HepG2 (cell line): ENCODE measurements around the gene CACNA1H. TPM values are rescaled to one million over a fixed set of nuclear protein-coding genes. Genes with fewer than 3 reads are reported as not detected.
"Not testable (repeated sequence)": the region's sequence is repeated elsewhere in the genome, so short reads cannot be mapped to it uniquely, and the experiment has no call there.

Experiments
- ATAC-seq: fragments of 200-7000 bp; cut with Tn5 transposase; 3 replicates; pipeline ENCODE4 v1.9.1; 2020; ENCODE audit warnings: mild to moderate bottlenecking, moderate library complexity
- BruUV-seq: library from RNA; stranded (reverse); fragments of 400-500 nt; replicated peaks from 2 replicates; lab custom pipeline; 2021; lab: Mats Ljungman, UMichigan
- CTCF ChIA-PET: fragments of 300-600 bp; formaldehyde crosslinking; extraction: SDS; loops from one replicate; lab custom pipeline; 2021; ENCODE audit warnings: low total read pairs, inconsistent platforms, low intra/inter-chr PET ratio; lab: Yijun Ruan, JAX
- POLR2A ChIA-PET: fragments of 350-600 bp; sonication (Branson Sonifier 250); formaldehyde crosslinking; loops from one replicate; lab custom pipeline; 2020; ENCODE audit warnings: antibody characterized with exemption, inconsistent platforms; lab: Yijun Ruan, JAX
- DNase-seq: peaks from one replicate; pipeline ENCODE4 v3.0.0-alpha.2; 2015; ENCODE audit warnings: low spot score
- FAIRE-seq: peaks from 3 replicates; lab custom pipeline; 2011; peaks lifted over from hg19 to GRCh38; lab: Jason Lieb, UNC
- H2AFZ ChIP-seq: one replicate; pipeline ENCODE4 v1.6.1; 2011; ENCODE audit warnings: low read length, inconsistent platforms
- H3K27ac ChIP-seq: fragments of 300-600 bp; 3 replicates; pipeline ENCODE4 v1.8.0; 2011; ENCODE audit warnings: mixed run types, mild to moderate bottlenecking, mixed read lengths, low read length, inconsistent platforms; ENCODE audit not compliant: insufficient read depth; ENCODE audit errors: extremely low read length
- H3K27me3 ChIP-seq, 2 experiments: fragments of 200-600 bp in 1 of 2; 2 replicates in 1 of 2; 3 replicates in 1 of 2; pipeline versions ENCODE4 v1.6.0 to v1.8.0; 2011; ENCODE audit warnings: low read length in 2 of 2, mild to moderate bottlenecking in 2 of 2, moderate library complexity in 2 of 2, inconsistent platforms in 1 of 2; ENCODE audit not compliant: insufficient read depth in 2 of 2, control insufficient read depth in 1 of 2
- H3K36me3 ChIP-seq, 2 experiments: fragments of 200-600 bp in 1 of 2; replicated peaks in 1 of 2; 2 replicates in 1 of 2; 3 replicates in 1 of 2; pipeline versions ENCODE4 v1.5.1 to v1.8.0; 2011; ENCODE audit warnings: low read length in 2 of 2, inconsistent platforms in 1 of 2; ENCODE audit not compliant: insufficient read depth in 2 of 2, control insufficient read depth in 1 of 2
- H3K4me1 ChIP-seq: 2 replicates; pipeline ENCODE4 v1.5.1; 2012; ENCODE audit warnings: low read length, inconsistent platforms; ENCODE audit not compliant: insufficient read depth
- H3K4me2 ChIP-seq: 2 replicates; pipeline ENCODE4 v1.6.0; 2011; ENCODE audit warnings: low read depth, low read length, inconsistent platforms
- H3K4me3 ChIP-seq, 3 experiments: fragments of 200-600 bp in 1 of 3; sonication (generic), shearing (Covaris generic) in 1 of 3; replicated peaks in 1 of 3; 2 replicates each; pipeline ENCODE4 v1.5.1; 2011 to 2016; ENCODE audit warnings: low read length in 3 of 3, inconsistent platforms in 2 of 3, low read depth in 2 of 3, mild to moderate bottlenecking in 2 of 3, control low read depth in 1 of 3, mixed read lengths in 1 of 3; ENCODE audit not compliant: insufficient read depth in 1 of 3
- H3K79me2 ChIP-seq: one replicate; pipeline ENCODE4 v1.6.1; 2011; ENCODE audit warnings: low read length, inconsistent platforms; ENCODE audit not compliant: insufficient read depth
- H3K9ac ChIP-seq: 2 replicates; pipeline ENCODE4 v1.6.0; 2011; ENCODE audit warnings: mild to moderate bottlenecking, low read depth, low read length, inconsistent platforms; ENCODE audit not compliant: insufficient read depth
- H3K9me3 ChIP-seq: 2 replicates; pipeline ENCODE4 v1.5.1; 2012; ENCODE audit warnings: mild to moderate bottlenecking, low read length
- H4K20me1 ChIP-seq: 2 replicates; pipeline ENCODE4 v1.6.0; 2011; ENCODE audit warnings: inconsistent platforms, mild to moderate bottlenecking, low read length, moderate library complexity; ENCODE audit not compliant: insufficient read depth
- WGBS: methylation state at CpG from one replicate; pipeline ENCODE4 v1.1.6; 2017; ENCODE audit warnings: low lambda C conversion rate; 5-methylcytosine and 5-hydroxymethylcytosine counted together
- in situ Hi-C: cut with HindIII; loops from 2 replicates; pipeline ENCODE4 v1.10.0; 2017; ENCODE audit warnings: low pct_unique_long_range_greater_than_20kb; ENCODE audit not compliant: extremely low pct_ligation_motif_present
- intact Hi-C: fragments of 100-400 bp; cut with micrococcal nuclease; formaldehyde crosslinking; loops from one replicate; pipeline ENCODE4 v1.10.0; 2022; ENCODE audit not compliant: unreplicated experiment
- polyA plus RNA-seq, 8 experiments: library from polyadenylated mRNA; depleted of rRNA in 3 of 8; stranded (reverse) in 7 of 8; unstranded in 1 of 8; fragments of >200 nt; fragmentation: Illumina TruSeq in 4 of 8; extraction: Trizol in 4 of 8; gene quantifications; 2 replicates each; pipeline versions ENCODE4 v1.2.1 to v1.2.3, GENCODE V29; 2011 to 2016; ENCODE audit warnings: low read depth in 4 of 8, missing spikeins in 1 of 8, mixed read lengths in 1 of 8; ENCODE audit not compliant: insufficient read depth in 1 of 8
- total RNA-seq, 5 experiments: library from RNA; depleted of rRNA; stranded (reverse); fragments of >200 nt; fragmentation: Illumina TruSeq; extraction: Trizol; gene quantifications; 2 replicates each; pipeline ENCODE4 v1.2.3, GENCODE V29; 2016; ENCODE audit warnings: low read depth in 1 of 5

The CACNA1H gene
- total and polyA plus RNA-seq, 2 of the 13 experiments (the other 11 are each of a cell fraction or from before 2014, with no cell fraction given): 0.40 to 1.8 TPM

- H3K9ac ChIP-seq, H3K79me2 ChIP-seq, H3K9me3 ChIP-seq, intact Hi-C loops, H2AFZ ChIP-seq, H3K4me1 ChIP-seq, ATAC-seq, BruUV-seq, H3K4me3 ChIP-seq, H3K27ac ChIP-seq, POLR2A ChIA-PET, H4K20me1 ChIP-seq, H3K4me2 ChIP-seq, H3K36me3 ChIP-seq, FAIRE-seq, DNase-seq, in situ Hi-C loops, CTCF ChIA-PET: not testable (repeated sequence)
- peaks cover 12 to 29% of the 10 kb centered on the region in 2 experiments; a peak in 4 of 5 replicates for H3K27me3 ChIP-seq
- WGBS: 23% methylated on average over 3 of the region's 3 CpGs
These were observed 101.9 kb downstream of the CACNA1H start for GRCh38 chr16:1254821-1255220.

GRCh38 chr16:1255276-1256122 lies 102.6 kb downstream of the CACNA1H start, which contains the start of gene TPSD1:
Gene TPSD1 (plus strand): TSS chr16:1256069. CDS start chr16:1256281, 212 bp downstream.
- H3K27me3 ChIP-seq: peaks cover 13 to 35% of the 10 kb centered on the region in 2 experiments; a peak in 4 of 5 replicates
- FAIRE-seq, H3K36me3 ChIP-seq, CTCF ChIA-PET, POLR2A ChIA-PET, H3K9me3 ChIP-seq, in situ Hi-C loops, H4K20me1 ChIP-seq, intact Hi-C loops, H3K4me1 ChIP-seq, H3K27ac ChIP-seq, DNase-seq, H3K9ac ChIP-seq, H2AFZ ChIP-seq, H3K4me2 ChIP-seq, BruUV-seq, H3K4me3 ChIP-seq, H3K79me2 ChIP-seq: not testable (repeated sequence)
- peak; percentile 8; the same call in 2 of the 3 replicates for ATAC-seq
- WGBS: 8% methylated on average over 9 of the region's 26 CpGs

GRCh38 chr16:1256296-1256873 lies 103.5 kb downstream of the CACNA1H start:
- ATAC-seq, H3K9me3 ChIP-seq, H3K4me3 ChIP-seq, H3K4me2 ChIP-seq, H3K4me1 ChIP-seq, H3K36me3 ChIP-seq, CTCF ChIA-PET, H3K79me2 ChIP-seq, H3K9ac ChIP-seq, in situ Hi-C loops, intact Hi-C loops, H2AFZ ChIP-seq, H3K27ac ChIP-seq, FAIRE-seq, DNase-seq, H4K20me1 ChIP-seq, POLR2A ChIA-PET, BruUV-seq: not testable (repeated sequence)
- peaks cover 13 to 44% of the 10 kb centered on the region in 2 experiments; a peak in 4 of 5 replicates for H3K27me3 ChIP-seq
- 20% methylated on average over 6 of the region's 23 CpGs for WGBS
